ENCODE results near the gene LAMC3.
"Not testable (repeated sequence)": the region's sequence is repeated elsewhere in the genome, so short reads cannot be mapped to it uniquely, and the experiment has no call there.

Gene LAMC3

DNA sequence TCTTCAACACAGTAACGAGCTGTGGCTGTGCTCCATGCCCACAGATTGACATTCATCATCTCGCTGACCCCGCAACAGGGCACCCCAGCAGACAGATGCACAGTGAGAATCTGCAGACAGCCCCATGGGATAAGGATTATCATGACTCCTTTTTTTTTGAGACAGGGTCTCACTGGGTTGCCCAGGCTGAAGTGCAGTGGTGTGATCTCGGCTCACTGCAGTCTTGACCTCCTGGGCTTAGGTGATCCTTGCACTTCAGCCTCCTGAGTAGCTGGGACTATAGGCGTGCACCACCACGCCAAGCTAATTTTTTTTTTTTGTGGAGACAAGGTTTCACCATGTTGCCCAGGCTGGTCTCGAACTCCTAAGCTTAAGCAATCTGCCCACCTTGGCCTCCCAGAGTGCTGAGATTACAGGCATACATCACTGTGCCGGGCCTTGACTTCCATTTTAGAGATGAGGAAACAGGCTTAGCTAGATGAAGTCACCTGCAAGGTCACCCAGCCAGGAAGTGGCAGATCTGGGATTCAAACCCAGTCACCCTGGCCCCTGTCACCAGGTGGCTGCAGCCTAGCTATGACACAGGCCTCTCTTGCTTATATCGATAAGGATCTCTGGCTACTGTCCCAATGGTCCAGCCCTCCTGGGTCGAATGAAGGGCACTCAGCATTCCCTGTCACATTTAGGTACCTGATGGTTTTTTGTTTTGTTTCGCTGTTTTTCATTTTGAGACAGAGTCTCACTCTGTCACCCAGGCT, 92.4 kb downstream of the LAMC3 start:
- DNase-seq, result no peak

DNA sequence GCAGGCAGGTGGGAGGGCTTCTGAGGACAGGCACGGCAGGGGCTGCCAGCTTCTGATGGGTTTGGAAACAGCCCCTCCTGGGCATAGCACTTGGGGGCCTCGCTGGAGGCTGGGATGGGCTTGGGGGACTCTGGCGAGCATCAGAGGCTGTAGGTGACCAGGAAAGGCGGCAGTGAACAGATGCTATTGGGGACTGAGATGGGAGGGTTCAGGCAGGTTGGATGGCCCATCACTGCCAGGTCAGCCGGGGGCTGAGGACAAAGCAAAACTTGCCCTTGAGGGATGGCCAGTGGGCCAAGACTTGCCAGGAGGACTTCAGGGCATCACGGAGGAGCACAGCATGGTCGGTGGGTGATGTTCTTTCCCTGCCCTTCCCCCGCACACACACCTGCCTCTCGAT, 94.0 kb downstream of the LAMC3 start:
- DNase-seq, result no peak

DNA sequence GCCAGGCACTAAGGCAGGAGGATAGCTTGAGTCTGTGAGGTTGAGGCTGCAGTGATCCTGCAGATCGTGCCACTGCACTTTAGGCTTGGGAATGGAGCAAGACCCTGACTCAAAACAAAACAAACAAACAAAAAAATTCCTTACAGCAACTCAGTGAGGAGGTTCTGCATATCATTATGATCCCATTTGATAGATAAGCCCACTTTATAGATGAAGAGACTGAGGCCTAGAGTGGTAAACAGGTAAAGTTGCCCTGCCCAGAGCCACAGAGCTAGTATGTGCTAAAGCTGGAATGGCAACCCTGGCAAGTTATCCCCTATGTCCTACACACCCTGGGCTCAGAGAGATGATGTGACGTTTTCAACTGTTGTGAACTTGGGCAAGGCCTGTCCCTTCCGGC, 94.6 kb downstream of the LAMC3 start:
- DNase-seq, result no peak

DNA sequence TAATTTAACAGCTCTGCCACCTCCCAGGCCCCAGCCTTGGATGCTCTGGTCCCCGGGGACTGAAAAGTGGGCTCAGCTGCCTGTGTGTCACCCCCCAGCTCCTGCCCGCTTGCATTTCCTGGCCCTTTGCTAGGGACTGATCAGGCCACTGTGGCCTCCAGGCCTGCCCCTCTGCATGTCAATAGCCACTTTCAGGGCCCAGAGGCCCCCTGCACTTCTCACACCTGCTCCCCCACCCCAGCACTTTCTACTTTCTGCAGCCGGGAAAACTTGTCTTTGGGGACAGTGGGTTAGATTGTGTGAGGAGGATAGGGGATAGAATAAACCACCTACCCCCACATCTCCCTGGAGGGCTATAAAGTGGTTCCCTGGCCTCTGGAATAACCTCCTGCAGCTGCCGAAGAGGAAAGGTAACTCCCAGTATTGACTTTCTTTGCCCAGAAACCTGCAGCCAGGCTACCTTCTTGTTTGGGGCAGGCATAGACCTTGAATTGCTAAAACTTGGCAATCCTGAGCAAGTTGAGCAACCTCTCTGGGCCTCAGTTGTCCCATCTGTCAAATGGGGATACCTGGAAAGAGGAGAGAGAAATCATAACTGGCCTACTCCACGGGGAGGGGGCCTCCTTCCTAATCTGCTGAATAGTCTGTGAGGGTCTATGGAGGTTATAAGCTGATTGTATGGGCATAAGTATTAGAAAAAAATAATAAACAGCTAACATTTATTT, 95.2 kb downstream of the LAMC3 start:
- no peak for DNase-seq

DNA sequence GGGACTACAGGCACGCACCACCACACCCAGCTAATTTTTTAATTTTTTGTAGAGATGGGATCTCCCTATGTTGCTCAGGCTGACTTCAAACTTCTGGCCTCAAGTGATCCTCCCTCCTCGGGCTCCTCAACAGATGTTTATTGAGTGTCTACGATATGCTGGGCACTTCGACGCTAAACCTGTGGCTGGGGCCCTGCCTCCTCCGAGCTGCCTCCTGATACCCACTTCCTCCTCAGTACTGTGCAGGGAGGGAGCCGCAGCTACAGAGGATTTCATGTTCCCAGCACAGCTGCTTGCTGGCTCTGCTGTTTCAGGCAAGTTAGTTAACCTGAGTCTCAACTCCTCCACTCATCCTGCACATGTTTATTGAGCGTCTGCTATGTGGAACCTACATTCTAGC, 97.0 kb downstream of the LAMC3 start:
- DNase-seq, result no peak

DNA sequence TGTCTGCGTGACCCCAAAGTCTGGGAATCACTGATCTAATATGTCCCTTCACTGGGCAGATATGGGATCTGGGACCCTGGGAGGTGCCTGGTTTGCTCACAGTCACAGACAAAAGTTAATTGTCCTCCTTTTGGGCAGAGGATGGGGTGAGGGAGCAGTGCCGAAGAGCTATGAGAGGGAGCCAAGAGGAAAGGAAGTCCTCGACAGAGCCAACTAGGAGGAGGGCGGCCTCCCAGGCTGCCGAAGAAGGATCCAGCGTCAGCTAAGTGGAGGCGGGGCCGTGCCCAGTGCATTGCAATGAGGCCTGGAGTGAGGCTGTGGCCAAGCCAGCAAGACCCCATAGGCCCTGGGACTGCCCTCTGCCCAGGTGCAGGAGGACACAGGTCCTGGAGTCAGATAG, 98.8 kb downstream of the LAMC3 start:
- DNase-seq, result no peak

DNA sequence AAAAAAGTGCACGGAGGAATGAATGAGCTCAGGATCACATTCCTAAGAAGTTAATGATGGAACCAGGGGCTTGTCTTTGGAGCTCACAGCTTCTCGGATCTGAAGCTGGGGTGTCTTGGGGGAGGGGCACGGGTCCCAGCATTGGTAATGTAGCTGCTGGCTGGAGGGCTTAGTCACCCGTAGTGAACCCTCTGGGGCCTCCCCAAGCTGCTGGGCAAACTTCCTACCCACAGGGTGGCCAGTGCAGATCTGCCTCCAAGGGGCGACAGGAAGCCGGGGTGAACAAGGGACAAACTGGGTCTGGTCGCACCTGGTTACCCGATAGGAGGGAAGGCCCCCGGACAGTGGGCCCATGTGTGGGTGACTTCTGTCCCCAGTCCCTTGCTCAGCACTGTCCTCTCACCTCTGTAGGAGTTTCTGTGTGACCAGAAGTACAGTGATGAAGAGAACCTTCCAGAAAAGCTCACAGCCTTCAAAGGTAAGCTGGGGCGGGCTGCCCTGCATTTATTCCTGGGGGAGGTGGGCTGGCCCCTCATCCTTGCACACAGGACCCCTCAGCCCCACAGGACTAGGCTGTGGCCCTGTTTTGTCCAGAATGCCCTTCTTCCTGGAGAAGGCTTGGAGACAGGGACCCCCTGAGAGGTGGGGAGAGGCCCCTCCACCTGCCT, 102.3 kb downstream of the LAMC3 start:
- no peak for DNase-seq

DNA sequence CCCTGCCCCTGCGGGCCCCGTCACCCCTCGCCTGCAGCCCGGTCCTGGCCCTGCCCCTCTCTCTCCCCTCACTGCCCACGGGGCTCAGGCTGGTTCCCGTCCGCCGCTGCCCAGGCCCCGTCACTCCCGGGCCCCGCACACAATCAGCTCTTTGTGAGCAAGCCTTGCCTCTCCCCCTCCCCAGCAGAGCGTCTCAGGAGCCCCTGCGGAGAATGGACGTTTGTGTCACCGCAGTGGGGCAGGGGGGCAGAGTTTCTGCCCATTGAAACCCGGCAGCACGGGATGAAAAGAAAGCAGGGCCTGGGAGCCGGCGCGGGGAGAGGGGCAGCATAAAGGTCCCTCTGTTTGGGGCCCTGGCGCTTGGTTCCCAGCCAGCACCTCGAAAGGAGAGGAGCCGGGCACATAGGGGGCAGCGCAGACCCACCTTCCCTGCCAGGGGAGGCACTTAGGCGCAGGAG, 102.9 kb downstream of the LAMC3 start:
- no peak for DNase-seq

DNA sequence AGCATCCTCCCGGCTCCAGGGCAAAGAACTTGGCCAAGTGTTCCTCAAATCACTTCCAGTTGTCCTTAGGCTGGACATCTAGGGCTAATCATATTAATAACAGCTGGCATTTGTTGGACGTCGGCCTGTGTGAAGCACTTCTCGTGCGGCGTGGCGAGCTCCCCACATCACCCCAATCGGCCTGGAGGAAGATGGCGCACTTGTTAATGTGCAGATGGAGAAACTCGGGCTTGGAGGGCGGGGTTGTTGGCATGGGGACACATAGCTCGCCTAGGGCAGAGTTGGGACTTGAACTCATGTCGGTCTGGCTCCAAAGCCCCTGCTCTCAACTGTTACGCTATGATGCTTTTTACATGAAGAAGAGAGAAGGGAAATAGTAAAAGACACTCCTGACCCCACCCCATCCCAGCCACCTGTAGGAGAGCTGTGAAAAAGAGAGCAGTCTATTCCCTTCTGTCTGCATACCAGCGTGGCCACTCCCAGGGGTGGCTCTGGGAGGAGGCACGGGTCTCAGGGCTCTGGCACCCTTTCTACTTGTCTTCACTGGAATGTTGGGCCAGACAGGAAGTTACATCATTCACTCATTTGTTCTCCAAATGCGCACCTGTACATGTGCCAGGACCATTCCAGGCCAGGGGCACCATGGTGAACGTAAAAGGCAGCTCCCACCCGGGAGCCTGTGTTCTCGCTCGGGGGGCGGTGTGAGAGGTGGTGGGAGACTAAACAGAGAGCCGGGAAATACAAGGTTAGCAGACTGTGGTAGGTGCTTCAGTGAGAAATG, 103.6 kb downstream of the LAMC3 start:
- no peak for DNase-seq

DNA sequence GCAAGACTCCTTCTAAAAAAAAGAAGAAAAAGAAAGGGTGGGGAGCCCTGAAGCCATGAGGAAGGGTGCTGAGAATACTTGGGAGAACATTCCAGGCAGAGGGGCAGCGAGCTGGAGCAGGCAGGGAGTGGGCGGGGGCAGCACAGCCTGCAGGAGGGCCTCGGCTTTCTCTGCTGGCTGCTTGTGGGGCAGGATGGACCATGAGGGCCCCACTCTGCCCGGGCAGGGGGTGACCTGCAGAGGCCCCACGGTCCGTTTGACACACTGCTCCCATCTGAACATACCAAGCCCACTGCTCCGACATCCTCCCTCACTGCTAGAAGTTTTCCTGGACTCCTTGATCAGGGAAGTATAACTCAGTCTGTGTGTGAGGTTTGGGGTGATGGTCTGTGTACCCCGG, 104.7 kb downstream of the LAMC3 start:
- DNase-seq, result no peak

DNA sequence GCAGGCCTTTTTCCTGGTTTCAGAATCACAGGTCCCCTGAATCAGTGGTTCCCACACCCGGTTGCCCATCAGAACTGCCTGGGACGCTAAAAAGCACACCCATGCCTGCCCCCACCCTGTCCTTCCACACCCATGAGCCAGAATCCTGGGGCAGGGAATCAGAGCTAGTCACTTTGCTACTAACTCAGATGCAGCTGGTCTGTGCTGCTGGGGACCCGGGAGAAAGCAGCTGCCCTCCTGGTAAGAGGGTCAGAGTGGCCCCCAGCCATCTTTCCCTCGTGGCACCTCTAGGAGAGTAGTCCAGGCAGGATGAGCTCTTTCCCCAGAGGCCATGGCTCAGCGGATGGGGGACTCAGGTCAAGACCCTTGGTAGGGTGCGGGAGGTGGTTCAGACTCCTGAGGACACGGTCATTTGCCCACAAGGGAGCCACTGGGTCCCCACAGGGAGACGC, 105.1 kb downstream of the LAMC3 start:
- no peak for DNase-seq

DNA sequence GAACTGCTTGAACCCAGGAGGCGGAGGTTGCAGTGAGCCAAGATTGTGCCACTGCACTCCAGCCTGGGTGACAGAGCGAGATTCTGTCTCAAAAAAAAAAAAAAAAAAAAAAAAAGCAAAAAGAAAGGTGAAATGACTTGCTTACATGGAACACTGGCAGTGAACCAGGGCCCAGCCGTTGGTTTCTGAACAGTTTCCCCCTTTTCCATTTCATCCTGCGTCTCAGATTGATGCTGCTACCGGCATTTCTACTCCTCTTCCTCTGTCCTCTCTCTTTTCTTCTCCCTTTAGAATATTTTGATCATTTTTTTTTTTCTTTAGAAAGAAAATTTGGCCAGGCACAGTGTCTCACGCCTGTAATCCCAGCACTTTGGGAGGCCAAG, 106.4 kb downstream of the LAMC3 start:
- DNase-seq, result not testable (repeated sequence)

DNA sequence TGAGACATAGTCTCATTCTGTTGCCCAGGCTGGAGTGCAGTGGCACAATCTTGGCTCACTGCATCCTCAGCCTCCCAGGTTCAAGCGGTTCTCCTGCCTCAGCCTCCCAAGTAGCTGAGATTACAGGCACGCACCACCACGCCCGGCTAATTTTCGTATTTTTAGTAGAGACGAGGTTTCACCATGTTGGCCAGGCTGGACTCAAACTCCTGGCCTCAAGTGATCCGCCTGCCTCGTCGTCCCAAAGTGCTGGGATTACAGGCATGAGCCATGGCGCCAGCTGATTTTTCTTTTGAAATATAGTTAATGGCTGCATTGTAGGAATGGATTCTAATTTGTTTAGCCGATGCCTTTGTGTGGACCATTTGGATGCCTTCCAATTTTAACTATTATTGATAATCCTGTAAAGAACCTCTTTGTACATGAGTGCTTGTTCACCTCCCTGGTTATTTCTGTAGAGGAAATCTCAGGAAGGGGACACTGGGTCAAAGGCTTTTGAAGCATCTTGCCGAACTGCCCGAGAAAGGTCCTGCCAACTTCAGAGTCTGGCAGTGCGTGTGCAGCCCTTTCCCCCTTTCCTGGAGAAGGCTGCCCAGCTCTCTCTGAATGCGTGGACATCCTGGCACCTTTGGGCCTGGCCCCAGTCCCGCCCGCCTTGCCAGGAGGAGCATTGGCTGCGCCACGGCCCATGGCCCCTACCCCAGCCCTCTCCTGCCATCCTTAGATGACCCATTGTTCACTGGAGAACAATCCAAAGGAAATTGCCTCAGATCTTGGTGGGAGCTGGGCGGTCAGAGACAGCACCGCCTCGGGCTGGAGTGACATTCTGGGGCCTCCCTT, 107.5 kb downstream of the LAMC3 start:
- no peak for DNase-seq

DNA sequence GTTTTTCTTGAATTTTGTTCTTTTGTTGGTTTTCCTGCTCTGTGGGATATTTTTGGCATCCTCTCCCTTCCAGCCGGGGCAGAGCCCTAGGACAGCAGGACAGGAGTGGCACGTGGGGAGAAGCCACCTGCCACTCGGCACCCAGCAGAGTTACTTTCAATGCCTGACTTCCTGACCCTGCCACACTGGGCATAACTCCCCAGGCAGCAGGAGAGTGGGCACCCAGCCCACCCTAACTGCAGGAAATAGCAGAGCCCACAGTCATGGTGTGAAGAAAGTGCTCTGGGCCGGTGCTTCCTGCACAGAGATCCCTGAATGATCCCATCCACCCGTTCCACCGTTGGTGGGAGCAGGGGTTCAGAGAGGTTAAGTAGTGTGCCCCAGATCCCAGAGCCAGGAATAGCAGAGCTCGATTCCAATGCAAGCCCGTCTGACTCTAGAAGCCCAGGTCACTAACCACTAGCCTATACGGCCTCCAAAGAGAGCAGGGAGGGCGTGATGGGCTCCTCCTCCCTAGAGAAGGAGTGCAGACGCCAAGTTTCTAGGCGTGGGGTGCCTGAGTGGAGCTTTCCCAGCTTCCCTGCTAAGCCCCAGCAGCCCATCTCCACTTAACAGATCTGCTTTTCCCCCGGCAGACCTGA, 108.3 kb downstream of the LAMC3 start:
- DNase-seq, result no peak

DNA sequence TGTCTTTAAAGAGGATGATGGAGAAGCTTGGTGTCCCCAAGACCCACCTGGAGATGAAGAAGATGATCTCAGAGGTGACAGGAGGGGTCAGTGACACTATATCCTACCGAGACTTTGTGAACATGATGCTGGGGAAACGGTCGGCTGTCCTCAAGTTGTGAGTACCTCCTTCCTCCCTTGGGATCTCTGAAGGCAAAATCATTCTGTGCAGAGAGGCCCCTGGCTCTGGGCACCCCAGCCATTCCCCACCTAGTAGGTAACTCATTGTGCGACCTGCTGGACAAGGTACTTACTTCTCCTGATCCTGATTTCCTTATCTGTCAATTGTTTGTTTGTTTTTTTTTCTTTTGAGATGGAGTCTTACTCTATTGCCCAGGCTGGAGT, 108.8 kb downstream of the LAMC3 start:
- no peak for DNase-seq

DNA sequence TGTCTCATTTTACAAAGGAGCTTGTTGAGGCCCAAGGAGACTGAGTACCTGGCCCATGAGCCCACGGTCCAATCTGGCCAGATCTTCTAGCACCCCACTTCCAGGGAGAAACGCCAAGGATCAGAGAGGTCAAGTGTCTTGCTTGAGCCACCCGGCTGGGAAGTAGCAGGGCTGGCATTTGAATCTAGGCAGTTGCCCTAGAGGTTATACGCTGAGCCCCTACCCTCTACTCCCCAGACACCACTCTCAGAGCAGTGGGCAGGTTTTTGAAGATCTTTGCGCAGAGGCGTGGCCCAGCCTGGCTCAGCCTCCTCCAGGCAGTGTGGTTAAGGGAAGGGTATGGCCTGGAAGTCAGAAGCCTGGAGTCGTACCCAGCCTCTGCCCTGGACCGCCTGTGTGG, 110.6 kb downstream of the LAMC3 start:
- DNase-seq, result no peak

DNA sequence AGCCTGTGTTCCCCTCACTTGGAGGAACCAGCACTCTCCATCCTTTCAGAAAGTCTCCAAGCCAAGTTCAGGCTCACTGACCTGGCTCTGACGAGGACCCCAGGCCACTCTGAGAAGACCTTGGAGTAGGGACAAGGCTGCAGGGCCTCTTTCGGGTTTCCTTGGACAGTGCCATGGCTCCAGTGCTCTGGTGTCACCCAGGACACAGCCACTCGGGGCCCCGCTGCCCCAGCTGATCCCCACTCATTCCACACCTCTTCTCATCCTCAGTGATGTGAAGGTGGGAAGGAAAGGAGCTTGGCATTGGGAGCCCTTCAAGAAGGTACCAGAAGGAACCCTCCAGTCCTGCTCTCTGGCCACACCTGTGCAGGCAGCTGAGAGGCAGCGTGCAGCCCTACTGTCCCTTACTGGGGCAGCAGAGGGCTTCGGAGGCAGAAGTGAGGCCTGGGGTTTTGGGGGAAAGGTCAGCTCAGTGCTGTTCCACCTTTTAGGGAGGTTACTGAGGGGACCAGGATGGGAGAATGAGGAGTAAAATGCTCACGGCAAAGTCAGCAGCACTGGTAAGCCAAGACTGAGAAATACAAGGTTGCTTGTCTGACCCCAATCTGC, 111.8 kb downstream of the LAMC3 start:
- no peak for DNase-seq

DNA sequence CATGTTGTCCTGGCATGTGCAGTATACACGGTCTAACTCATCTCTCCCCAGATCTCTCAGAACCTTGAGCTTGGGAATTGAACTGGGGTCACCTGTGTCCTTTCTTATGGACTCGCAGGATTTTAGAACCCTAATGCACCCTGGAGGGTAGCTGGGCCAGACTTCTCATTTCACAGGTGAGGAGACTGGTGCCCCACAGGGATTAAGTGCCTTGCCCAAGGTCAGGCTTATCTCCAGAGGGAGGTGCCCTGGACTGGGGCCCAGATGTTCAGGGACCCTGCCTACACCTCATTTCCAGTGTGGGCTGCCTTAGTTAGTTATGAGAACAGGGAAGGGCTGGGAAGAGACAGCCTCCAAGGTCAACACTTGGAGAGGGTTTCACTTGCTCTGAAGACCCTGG, 112.4 kb downstream of the LAMC3 start:
- DNase-seq, result no peak

DNA sequence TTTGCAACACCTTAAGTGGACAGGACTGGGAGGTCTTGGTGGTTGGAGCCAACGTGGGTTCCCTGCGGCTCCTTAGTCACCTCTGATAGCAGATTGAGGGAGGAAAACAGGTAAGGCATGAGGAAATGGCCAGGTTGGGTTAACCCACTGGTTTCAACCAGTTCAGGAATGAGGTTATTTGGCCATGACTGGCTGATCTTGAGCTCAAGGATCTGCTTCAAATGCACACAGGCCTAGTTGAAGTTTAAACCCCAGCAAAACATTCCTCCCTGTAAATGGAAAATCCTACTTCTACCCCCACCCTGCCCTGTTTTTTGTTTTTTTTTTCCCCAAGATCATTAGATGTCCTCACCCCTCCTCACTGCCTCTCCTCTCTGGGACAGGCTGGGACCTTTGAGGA, 113.2 kb downstream of the LAMC3 start:
- DNase-seq, result no peak

DNA sequence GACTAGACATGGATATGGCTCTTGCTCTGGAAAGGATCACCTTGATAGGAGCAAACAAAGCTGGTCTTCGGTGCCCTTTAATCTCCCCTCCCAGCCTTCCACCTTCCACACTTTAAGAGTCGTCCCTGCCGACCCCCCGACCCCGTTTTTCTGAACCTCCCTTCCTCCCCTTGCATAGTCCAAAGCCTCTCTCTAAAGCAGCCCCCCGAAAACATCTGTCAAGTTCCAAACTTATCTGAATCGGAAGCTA, 116.0 kb downstream of the LAMC3 start:
- DNase-seq, result no peak

DNA sequence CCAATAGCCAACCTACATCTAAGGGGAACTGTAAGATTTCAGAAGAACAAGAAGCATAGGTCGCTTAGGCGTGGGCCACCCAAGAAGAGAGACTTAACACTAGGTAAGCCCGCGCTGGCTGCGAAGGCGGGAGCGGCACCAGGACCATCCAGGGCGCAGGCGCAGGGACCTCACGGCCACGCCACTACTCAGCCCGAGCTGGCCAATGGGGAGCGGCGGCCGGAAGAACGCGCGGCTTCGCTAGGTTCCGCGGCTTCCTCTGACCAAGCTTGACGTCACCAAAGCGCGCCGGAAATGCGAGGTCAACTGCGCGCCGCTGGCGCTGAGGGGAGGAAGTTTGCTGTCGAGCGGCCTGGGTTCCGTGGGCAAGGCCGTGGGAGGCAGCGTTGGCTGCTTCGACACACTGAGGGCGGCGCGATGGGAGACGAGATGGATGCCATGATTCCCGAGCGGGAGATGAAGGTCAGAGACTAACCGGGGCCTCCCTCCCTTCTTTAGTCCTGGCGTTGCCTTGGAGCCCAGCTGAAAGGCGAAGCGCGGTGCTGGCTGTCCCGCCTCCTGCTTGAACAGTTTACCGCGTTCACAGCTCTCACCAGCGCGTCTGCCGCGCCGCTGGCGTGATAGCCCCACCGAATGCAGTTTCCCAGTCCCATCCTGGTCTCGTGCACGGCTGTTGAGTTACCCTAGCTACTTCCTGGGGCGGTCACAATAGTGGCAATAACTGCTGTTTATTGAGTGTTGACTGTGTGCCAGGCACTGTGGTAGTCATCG, 116.5 kb downstream of the LAMC3 start, which contains the start of gene NUP214:
TSS of gene NUP214 (plus strand) at position 299 of the 771 bp plus-strand sequence. CDS start at position 418, 119 bp downstream.
- DNase-seq, result peak; percentile 100

Data from effector CD4-positive, alpha-beta T cell (primary cell).